A549 (cell line): Measurements from ENCODE around the gene SPECC1. TPM values are rescaled to one million over a fixed set of nuclear protein-coding genes. Genes with fewer than 3 reads are reported as not detected.

Source experiments
- ATAC-seq, 2 experiments: fragments of 200-7000 bp in 1 of 2; fragments of >200 bp in 1 of 2; cut with Nextera tagmentation in 1 of 2; cut with Tn5 transposase in 1 of 2; 3 replicates each; pipeline versions ENCODE4 v1.8.0 to v1.9.1; 2018 to 2020; ENCODE audit warnings: mild to moderate bottlenecking in 1 of 2, moderate library complexity in 1 of 2
- CTCF ChIA-PET: fragments of 300-600 bp; sonication (Branson Sonifier 250); formaldehyde crosslinking; extraction: SDS; loops from one replicate; lab custom pipeline; 2021; ENCODE audit warnings: antibody characterized with exemption, inconsistent platforms; lab: Yijun Ruan, JAX
- POLR2A ChIA-PET: fragments of 350-600 bp; formaldehyde crosslinking; extraction: SDS; loops from one replicate; lab custom pipeline; 2021; ENCODE audit warnings: antibody characterized with exemption, inconsistent platforms; lab: Yijun Ruan, JAX
- DNase-seq, 2 experiments: peaks; one replicate each; pipeline versions ENCODE4 v3.0.0 to v3.0.0-alpha.2; 2011 to 2016; ENCODE audit warnings: low read depth in 1 of 2, low spot score in 1 of 2
- FAIRE-seq: peaks from 2 replicates; lab custom pipeline; 2011; peaks lifted over from hg19 to GRCh38; lab: Jason Lieb, UNC
- H3K27ac ChIP-seq, 2 experiments: fragments of >200 bp; sonication (Bioruptor Twin); formaldehyde crosslinking; 3 replicates each; pipeline ENCODE4 v1.5.1; 2016 to 2017
- H3K4me1 ChIP-seq: fragments of >200 bp; sonication (Bioruptor Twin); formaldehyde crosslinking; 3 replicates; pipeline ENCODE4 v1.6.1; 2016
- H3K4me2 ChIP-seq: fragments of >200 bp; sonication (Bioruptor Twin); formaldehyde crosslinking; 3 replicates; pipeline ENCODE4 v1.6.1; 2016
- H3K4me3 ChIP-seq: fragments of >200 bp; sonication (Bioruptor Twin); formaldehyde crosslinking; 3 replicates; pipeline ENCODE4 v1.5.1; 2016
- H3K9me3 ChIP-seq: fragments of >200 bp; sonication (Bioruptor Twin); formaldehyde crosslinking; 3 replicates; pipeline ENCODE4 v1.6.1; 2016
- CEBPB ChIP-seq, 2 experiments: fragments of >200 bp in 1 of 2; sonication (Bioruptor Twin) in 1 of 2; formaldehyde crosslinking in 1 of 2; IDR thresholded peaks; 2 replicates each; pipeline ENCODE4 v1.6.1; 2012 to 2016
- CTCF ChIP-seq: fragments of >200 bp; sonication (Bioruptor Twin); formaldehyde crosslinking; IDR thresholded peaks from 3 replicates; pipeline ENCODE4 v1.5.1; 2016
- ELK1 ChIP-seq: fragments of 150-350 bp; IDR thresholded peaks from 2 replicates; pipeline ENCODE4 v1.6.1; 2014; ENCODE audit warnings: low read depth, mild to moderate bottlenecking, low read length
- EP300 ChIP-seq, 2 experiments: fragments of >200 bp; sonication (Bioruptor Twin); formaldehyde crosslinking; IDR thresholded peaks; 2 replicates in 1 of 2; 3 replicates in 1 of 2; pipeline ENCODE4 v1.6.1; 2016 to 2017
- ESRRA ChIP-seq: fragments of 150-350 bp; IDR thresholded peaks from 2 replicates; pipeline ENCODE4 v1.6.1; 2014; ENCODE audit warnings: mild to moderate bottlenecking, low read length, borderline replicate concordance
- FOSB ChIP-seq: fragments of 250-450 bp; sonication (Bioruptor Pico); IDR thresholded peaks from 2 replicates; pipeline ENCODE4 v1.5.0; 2020; ENCODE audit warnings: mild to moderate bottlenecking, moderate library complexity
- FOSL2 ChIP-seq, 2 experiments: fragments of 450-650 bp in 1 of 2; fragments of >200 bp in 1 of 2; sonication (Bioruptor Twin) in 1 of 2; formaldehyde crosslinking; IDR thresholded peaks; 2 replicates each; pipeline versions ENCODE4 v1.5.0 to v1.6.1; 2016 to 2020; ENCODE audit warnings: mild to moderate bottlenecking in 1 of 2, moderate library complexity in 1 of 2
- GATA3 ChIP-seq: IDR thresholded peaks from 2 replicates; pipeline ENCODE4 v1.6.1; 2012; ENCODE audit warnings: borderline replicate concordance
- HMGXB4 ChIP-seq: fragments of 250-450 bp; sonication (Bioruptor Pico); IDR thresholded peaks from 2 replicates; pipeline ENCODE4 v1.5.0; 2021; ENCODE audit warnings: mild to moderate bottlenecking, moderate library complexity, borderline replicate concordance
- HOXA7 ChIP-seq: fragments of 250-450 bp; sonication (Bioruptor Pico); IDR thresholded peaks from 2 replicates; pipeline ENCODE4 v1.5.0; 2020; ENCODE audit warnings: mild to moderate bottlenecking, moderate library complexity
- HOXB13 ChIP-seq: fragments of 250-450 bp; sonication (Bioruptor Pico); IDR thresholded peaks from 2 replicates; pipeline ENCODE4 v1.5.0; 2020; ENCODE audit warnings: low read depth, mild to moderate bottlenecking, moderate library complexity
- KDM5A ChIP-seq: fragments of 200-600 bp; sonication (generic); IDR thresholded peaks from 2 replicates; pipeline ENCODE4 v1.6.1; 2016; ENCODE audit warnings: antibody characterized with exemption, mild to moderate bottlenecking
- NFE2L2 ChIP-seq: fragments of 150-350 bp; conservative IDR thresholded peaks from 2 replicates; pipeline ENCODE4 v1.6.1; 2014; ENCODE audit warnings: low read length
- PHF8 ChIP-seq: fragments of 200-600 bp; sonication (generic); IDR thresholded peaks from 2 replicates; pipeline ENCODE4 v1.6.1; 2016; ENCODE audit warnings: low read depth, mild to moderate bottlenecking, antibody characterized with exemption, moderate library complexity, borderline replicate concordance
- POLR2AphosphoS2 ChIP-seq: conservative IDR thresholded peaks from 2 replicates; pipeline ENCODE4 v1.6.1; 2012; ENCODE audit warnings: low read length, improper control_type of control experiment, inconsistent platforms
- RARB ChIP-seq: fragments of 250-450 bp; sonication (Bioruptor Pico); IDR thresholded peaks from 2 replicates; pipeline ENCODE4 v1.8.0; 2021; ENCODE audit warnings: mild to moderate bottlenecking, moderate library complexity
- RFX5 ChIP-seq: fragments of 450-650 bp; IDR thresholded peaks from 2 replicates; pipeline ENCODE4 v1.7.1; 2014; ENCODE audit warnings: antibody characterized with exemption, mild to moderate bottlenecking, moderate library complexity
- RNF2 ChIP-seq: fragments of 200-600 bp; sonication (generic); IDR thresholded peaks from 2 replicates; pipeline ENCODE4 v1.6.1; 2016; ENCODE audit warnings: low read depth, mild to moderate bottlenecking, antibody characterized with exemption, moderate library complexity, borderline replicate concordance
- SREBF2 ChIP-seq: fragments of 450-650 bp; IDR thresholded peaks from 2 replicates; pipeline ENCODE4 v1.6.1; 2014; ENCODE audit warnings: mild to moderate bottlenecking, moderate library complexity
- TFCP2L1 ChIP-seq: fragments of 250-450 bp; sonication (Bioruptor Pico); IDR thresholded peaks from 2 replicates; pipeline ENCODE4 v1.5.0; 2021; ENCODE audit warnings: mild to moderate bottlenecking
- ZC3H11A ChIP-seq: fragments of 450-650 bp; IDR thresholded peaks from 2 replicates; pipeline ENCODE4 v1.6.1; 2014; ENCODE audit warnings: antibody characterized with exemption, mild to moderate bottlenecking
- WGBS: methylation state at CpG from one replicate; pipeline ENCODE4 v1.1.6; 2017; ENCODE audit errors: missing lambda C conversion rate; 5-methylcytosine and 5-hydroxymethylcytosine counted together
- polyA plus RNA-seq, 4 experiments: library from polyadenylated mRNA; depleted of rRNA in 3 of 4; stranded (reverse); fragments of >200 nt; fragmentation: RNase III in 1 of 4; extraction: RNeasy Plus Mini Kit Qiagen cat#74134 plus additional on column Dnase treatment in 1 of 4; gene quantifications; 2 replicates in 3 of 4; 3 replicates in 1 of 4; pipeline ENCODE4 v1.2.3, GENCODE V29; 2011 to 2017
- TF ChIP-seq, protein P1 (sequence below): IDR thresholded peaks from 2 replicates; pipeline ENCODE4 v1.6.1; 2012; ENCODE audit warnings: low read depth, borderline replicate concordance
- TF ChIP-seq, protein P2 (sequence below): fragments of 250-450 bp; sonication (Bioruptor Pico); IDR thresholded peaks from 2 replicates; pipeline ENCODE4 v1.5.0; 2020; ENCODE audit warnings: low read depth, mild to moderate bottlenecking, moderate library complexity

The SPECC1 gene
- polyA plus RNA-seq, 2 of the 4 experiments (the other 2 are of a cell fraction): 45.1 to 66.2 TPM

- Histone ChIP-seq H3K4me2 (no peak overlapping the region), H3K9me3 (peaks cover 37% of the 10 kb centered on the region), H3K4me1 (no peaks in the 10 kb centered on the region), H3K4me3 (no peak overlapping the region), H3K27ac (no peak overlapping the region)
- TF ChIP-seq ZC3H11A (no peak), RFX5 (no peak), ELK1 (no peak), EP300 (IDR thresholded peaks at IDR 0.05) (no peak), SREBF2 (no peak), TFCP2L1 (CRISPR knock-in tag) (no peak), ESRRA (no peak), NFE2L2 (no peak), PHF8 (no peak), CEBPB (IDR thresholded peaks at IDR 0.05) (no peak), CTCF (no peak), FOSB (CRISPR knock-in tag) (no peak), HOXA7 (CRISPR knock-in tag) (no peak), HOXB13 (CRISPR knock-in tag) (no peak), KDM5A (no peak), FOSL2 (IDR thresholded peaks at IDR 0.05) (no peak), FOSL2 (CRISPR knock-in tag; IDR thresholded peaks at IDR 0.05) (no peak), RARB (CRISPR knock-in tag) (no peak), GATA3 (no peak)
- TF ChIP-seq, protein P1, sequence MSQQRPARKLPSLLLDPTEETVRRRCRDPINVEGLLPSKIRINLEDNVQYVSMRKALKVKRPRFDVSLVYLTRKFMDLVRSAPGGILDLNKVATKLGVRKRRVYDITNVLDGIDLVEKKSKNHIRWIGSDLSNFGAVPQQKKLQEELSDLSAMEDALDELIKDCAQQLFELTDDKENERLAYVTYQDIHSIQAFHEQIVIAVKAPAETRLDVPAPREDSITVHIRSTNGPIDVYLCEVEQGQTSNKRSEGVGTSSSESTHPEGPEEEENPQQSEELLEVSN: no peak
- TF ChIP-seq, protein P2, sequence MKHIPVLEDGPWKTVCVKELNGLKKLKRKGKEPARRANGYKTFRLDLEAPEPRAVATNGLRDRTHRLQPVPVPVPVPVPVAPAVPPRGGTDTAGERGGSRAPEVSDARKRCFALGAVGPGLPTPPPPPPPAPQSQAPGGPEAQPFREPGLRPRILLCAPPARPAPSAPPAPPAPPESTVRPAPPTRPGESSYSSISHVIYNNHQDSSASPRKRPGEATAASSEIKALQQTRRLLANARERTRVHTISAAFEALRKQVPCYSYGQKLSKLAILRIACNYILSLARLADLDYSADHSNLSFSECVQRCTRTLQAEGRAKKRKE (CRISPR knock-in tag): no peak
- ATAC-seq: no peak
- DNase-seq: no peak
- ChIA-PET POLR2A (no interaction called here), CTCF (interaction anchor here (0.8 to 1.2 kb wide), 3 partner anchors 13 to 183 kb away, joined by 3 read pairs; no protein-coding TSS in a partner anchor)
- WGBS: 94% methylated on average over 5 of the region's 5 CpGs
- no peak for FAIRE-seq
Measured at GRCh38 chr17:20304961-20305360, 295.8 kb downstream of the SPECC1 start.

DNA sequence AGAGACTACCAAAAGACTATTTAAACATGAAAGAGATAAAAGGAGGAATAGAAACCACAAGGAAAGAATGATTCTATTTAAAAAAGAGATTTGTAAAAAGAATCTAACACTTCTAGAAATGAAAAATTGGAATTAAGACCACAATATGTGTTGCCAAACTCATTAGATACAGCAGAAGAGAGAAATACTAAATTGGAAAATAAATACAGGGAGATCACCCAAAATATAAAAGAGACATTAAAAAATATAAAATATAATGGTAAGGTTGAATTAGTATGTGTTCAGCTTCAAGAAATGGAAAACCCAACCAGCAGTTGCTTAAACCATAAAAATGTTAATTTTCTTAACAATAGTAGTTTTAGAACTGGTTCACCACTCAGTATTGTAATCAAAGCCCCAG is 297.8 kb downstream of the SPECC1 start:
- FAIRE-seq: no peak
- Histone ChIP-seq H3K27ac (no peak overlapping the region), H3K4me3 (no peak overlapping the region), H3K4me1 (no peaks in the 10 kb centered on the region), H3K9me3 (peaks cover 37% of the 10 kb centered on the region), H3K4me2 (no peak overlapping the region)
- ChIA-PET POLR2A (no interaction called here), CTCF (interaction anchor here (1.1 to 1.6 kb wide), 4 partner anchors 13 to 314 kb away, joined by 3 to 4 read pairs (median 4); no protein-coding TSS in a partner anchor)
- TF ChIP-seq SREBF2 (no peak), CEBPB (IDR thresholded peaks at IDR 0.05) (no peak), RNF2 (no peak), HMGXB4 (no peak), POLR2AphosphoS2 (no peak), KDM5A (no peak)
- TF ChIP-seq, protein P2 (CRISPR knock-in tag): no peak
- DNase-seq: no peak
- no peak for ATAC-seq
